H9 (cell line): ENCODE data around the gene DCAF4. TPM values are rescaled to one million over a fixed set of nuclear protein-coding genes. Genes with fewer than 3 reads are reported as not detected.
A peak's percentile ranks its signal among the peaks of the same experiment; 100 is the strongest.

Source experiments
- DNase-seq: peaks from one replicate; pipeline ENCODE4 v3.0.0-alpha.2; 2017
- H2AFZ ChIP-seq: one replicate; pipeline ENCODE4 v1.6.1; 2013; ENCODE audit warnings: mild to moderate bottlenecking, low read length, control low read depth, moderate library complexity
- H2AK5ac ChIP-seq: 2 replicates; pipeline ENCODE4 v1.6.1; 2013; ENCODE audit warnings: low read length, control low read depth, mixed read lengths; ENCODE audit not compliant: insufficient read length
- H2BK120ac ChIP-seq: one replicate; pipeline ENCODE4 v1.6.1; 2013; ENCODE audit warnings: low read depth, mild to moderate bottlenecking, low read length, control low read depth, inconsistent platforms; ENCODE audit not compliant: poor library complexity, severe bottlenecking
- H2BK12ac ChIP-seq: 2 replicates; pipeline ENCODE4 v1.6.1; 2013; ENCODE audit warnings: low read length, control low read depth, mixed read lengths, low read depth; ENCODE audit not compliant: insufficient read length
- H2BK15ac ChIP-seq: 2 replicates; pipeline ENCODE4 v1.6.1; 2013; ENCODE audit warnings: low read depth, low read length, control low read depth
- H2BK20ac ChIP-seq: one replicate; pipeline ENCODE4 v1.6.1; 2013; ENCODE audit warnings: low read depth, mild to moderate bottlenecking, low read length, control low read depth, inconsistent platforms; ENCODE audit not compliant: poor library complexity, severe bottlenecking
- H2BK5ac ChIP-seq: 2 replicates; pipeline ENCODE4 v1.6.1; 2013; ENCODE audit warnings: low read length, control low read depth, mixed read lengths; ENCODE audit not compliant: insufficient read length
- H3K14ac ChIP-seq: 2 replicates; pipeline ENCODE4 v1.6.1; 2013; ENCODE audit warnings: low read length, control low read depth; ENCODE audit not compliant: insufficient read depth
- H3K18ac ChIP-seq: 2 replicates; pipeline ENCODE4 v1.6.1; 2013; ENCODE audit warnings: low read depth, mild to moderate bottlenecking, mixed read lengths, low read length, control low read depth; ENCODE audit not compliant: insufficient read length
- H3K23ac ChIP-seq: 2 replicates; pipeline ENCODE4 v1.6.1; 2013; ENCODE audit warnings: low read length, control low read depth, mixed read lengths, low read depth; ENCODE audit not compliant: insufficient read length
- H3K23me2 ChIP-seq: 2 replicates; pipeline ENCODE4 v1.6.1; 2013; ENCODE audit warnings: low read depth, mild to moderate bottlenecking, mixed read lengths, low read length, control low read depth; ENCODE audit not compliant: insufficient read length, poor library complexity, severe bottlenecking
- H3K27ac ChIP-seq: 2 replicates; pipeline ENCODE4 v1.5.1; 2013; ENCODE audit warnings: low read length, control low read depth, mixed read lengths, low read depth; ENCODE audit not compliant: insufficient read length
- H3K27me3 ChIP-seq: 2 replicates; pipeline ENCODE4 v1.6.1; 2013; ENCODE audit warnings: low read length, control low read depth, inconsistent platforms; ENCODE audit not compliant: insufficient read depth
- H3K4ac ChIP-seq: 2 replicates; pipeline ENCODE4 v1.6.1; 2013; ENCODE audit warnings: low read depth, mild to moderate bottlenecking, control low read depth, inconsistent platforms, low read length, moderate library complexity
- H3K4me1 ChIP-seq: 2 replicates; pipeline ENCODE4 v1.6.1; 2013; ENCODE audit warnings: low read length, control low read depth, inconsistent platforms; ENCODE audit not compliant: insufficient read depth
- H3K4me2 ChIP-seq: 2 replicates; pipeline ENCODE4 v1.6.1; 2013; ENCODE audit warnings: low read length, control low read depth, mixed read lengths; ENCODE audit not compliant: insufficient read length, insufficient read depth
- H3K56ac ChIP-seq: 2 replicates; pipeline ENCODE4 v1.6.1; 2013; ENCODE audit warnings: low read depth, mild to moderate bottlenecking, mixed read lengths, low read length, control low read depth; ENCODE audit not compliant: insufficient read length
- H3K79me1 ChIP-seq: 2 replicates; pipeline ENCODE4 v1.6.1; 2013; ENCODE audit warnings: low read depth, mild to moderate bottlenecking, moderate library complexity, low read length, control low read depth, inconsistent platforms; ENCODE audit not compliant: insufficient read depth, poor library complexity, severe bottlenecking
- H3K79me2 ChIP-seq: 2 replicates; pipeline ENCODE4 v1.6.1; 2013; ENCODE audit warnings: low read length, control low read depth, inconsistent platforms; ENCODE audit not compliant: insufficient read depth
- H3K9ac ChIP-seq: 2 replicates; pipeline ENCODE4 v1.6.1; 2013; ENCODE audit warnings: low read length, control low read depth, mixed read lengths; ENCODE audit not compliant: insufficient read length; ENCODE audit errors: extremely low read depth
- H3K9me3 ChIP-seq: one replicate; pipeline ENCODE4 v1.6.1; 2013; ENCODE audit warnings: low read depth, low read length, inconsistent platforms; ENCODE audit not compliant: control insufficient read depth
- H3T11ph ChIP-seq: one replicate; pipeline ENCODE4 v1.6.1; 2013; ENCODE audit warnings: mild to moderate bottlenecking, low read length, control low read depth, inconsistent platforms
- H4K20me1 ChIP-seq: one replicate; pipeline ENCODE4 v1.6.1; 2013; ENCODE audit not compliant: control insufficient read depth, insufficient read length, insufficient read depth
- H4K5ac ChIP-seq: 2 replicates; pipeline ENCODE4 v1.6.1; 2013; ENCODE audit warnings: low read depth, mild to moderate bottlenecking, mixed read lengths, low read length, control low read depth; ENCODE audit not compliant: insufficient read length
- H4K8ac ChIP-seq: replicated peaks from 2 replicates; pipeline ENCODE4 v1.6.1; 2013; ENCODE audit warnings: low read length, control low read depth, mixed read lengths, low read depth; ENCODE audit not compliant: insufficient read length
- H4K91ac ChIP-seq: 2 replicates; pipeline ENCODE4 v1.6.1; 2013; ENCODE audit warnings: low read depth, mild to moderate bottlenecking, moderate library complexity, mixed read lengths, low read length, control low read depth; ENCODE audit not compliant: insufficient read length
- H3K27ac Mint-ChIP-seq, 3 experiments: 2 replicates in 2 of 3; 3 replicates in 1 of 3; pipeline ENCODE4 v1.8.0; 2020 to 2021; ENCODE audit warnings: mixed read lengths in 3 of 3, mild to moderate bottlenecking in 1 of 3, moderate library complexity in 1 of 3
- H3K27me3 Mint-ChIP-seq: 2 replicates; pipeline ENCODE4 v1.8.0; 2021; ENCODE audit warnings: low read depth, mild to moderate bottlenecking, moderate library complexity, mixed read lengths
- H3K36me3 Mint-ChIP-seq, 3 experiments: 2 replicates in 2 of 3; 3 replicates in 1 of 3; pipeline ENCODE4 v1.8.0; 2020 to 2021; ENCODE audit warnings: low read depth in 3 of 3, mixed read lengths in 3 of 3; ENCODE audit not compliant: insufficient read depth in 1 of 3
- H3K4me1 Mint-ChIP-seq, 2 experiments: 2 replicates each; pipeline ENCODE4 v1.8.0; 2020; ENCODE audit warnings: mixed read lengths in 2 of 2
- H3K4me3 Mint-ChIP-seq, 2 experiments: 2 replicates in 1 of 2; 3 replicates in 1 of 2; pipeline ENCODE4 v1.8.0; 2020 to 2021; ENCODE audit warnings: mild to moderate bottlenecking in 2 of 2, mixed read lengths in 2 of 2, moderate library complexity in 1 of 2
- H3K9me3 Mint-ChIP-seq, 2 experiments: 2 replicates in 1 of 2; 3 replicates in 1 of 2; pipeline ENCODE4 v1.8.0; 2020; ENCODE audit warnings: mild to moderate bottlenecking in 2 of 2, mixed read lengths in 2 of 2, moderate library complexity in 1 of 2
- CTCF ChIP-seq: fragments of 200-600 bp; sonication (generic); conservative IDR thresholded peaks from 3 replicates; pipeline ENCODE4 v1.8.0; 2021; ENCODE audit warnings: antibody characterized with exemption, mild to moderate bottlenecking
- WGBS: extraction: QIAGEN DNeasy Blood & Tissue Kit; methylation state at CpG from one replicate; pipeline ENCODE4 v1.1.7; 2013; ENCODE audit warnings: missing lambda C conversion rate, low lambda C conversion rate, mixed read lengths; ENCODE audit not compliant: insufficient read length; ENCODE audit errors: extremely low coverage; 5-methylcytosine and 5-hydroxymethylcytosine counted together
- total RNA-seq: library from RNA; stranded (reverse); gene quantifications from 2 replicates; pipeline ENCODE4 v1.2.1, GENCODE V29; 2021

Gene DCAF4
- total RNA-seq, 1 experiment from 2014 or later = 32.0 TPM

DNA sequence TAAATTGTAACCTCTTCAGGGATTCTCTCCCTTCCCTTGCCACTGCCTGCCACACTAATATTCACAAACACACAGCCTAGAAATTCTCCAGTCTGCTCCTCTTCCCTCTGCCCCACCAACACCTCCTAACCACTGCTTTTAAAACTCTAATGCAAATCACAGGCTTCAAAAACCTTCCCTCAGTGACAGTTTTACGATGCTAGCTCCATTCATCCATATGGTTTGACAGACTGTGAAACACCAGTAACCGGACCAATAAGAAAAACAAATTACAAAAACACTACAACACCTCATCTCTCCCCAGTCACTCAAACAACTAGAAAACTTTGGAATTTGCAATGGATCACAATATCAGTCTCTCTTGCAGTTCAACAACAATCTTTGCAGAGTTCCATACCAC, 38.1 kb upstream of the DCAF4 start:
- Mint-ChIP-seq H3K27ac (peak overlapping the region in 1 of 3 experiments; percentile 45; a peak in 1 of 7 replicates), H3K4me1 (peaks cover 55 to 61% of the 10 kb centered on the region in 2 experiments), H3K4me3 (no peak overlapping the region; a peak in 1 of 5 replicates), H3K27me3 (peaks cover 47% of the 10 kb centered on the region), H3K36me3 (peaks cover 0 to 6% (median 3%) of the 10 kb centered on the region in 3 experiments; a peak in 3 of 7 replicates), H3K9me3 (peaks cover 8 to 9% of the 10 kb centered on the region in 2 experiments)
- no peak overlapping the region for H2BK120ac ChIP-seq
- no peaks in the 10 kb centered on the region for H3K79me2 ChIP-seq
- peaks cover 17% of the 10 kb centered on the region for H3K4me1 ChIP-seq
- peaks cover 13% of the 10 kb centered on the region for H3K23me2 ChIP-seq
- no peak for TF ChIP-seq CTCF
- no peak overlapping the region for H3K27ac ChIP-seq
- no peak overlapping the region for H3K56ac ChIP-seq
- peak overlapping the region; percentile 62 for H3K18ac ChIP-seq
- no peak for DNase-seq
- WGBS = no CpG with 5 or more reads among the region's 2 CpGs
- no peak overlapping the region for H3K9ac ChIP-seq
- no peak overlapping the region for H3K14ac ChIP-seq
- peak overlapping the region; percentile 72 for H2BK12ac ChIP-seq
- H3K4me2 ChIP-seq = no peak overlapping the region
- H2BK5ac ChIP-seq = no peak overlapping the region
- no peak overlapping the region for H2BK20ac ChIP-seq
- H4K20me1 ChIP-seq = no peaks in the 10 kb centered on the region
- H2AFZ ChIP-seq = no peak overlapping the region
- peaks cover 28% of the 10 kb centered on the region for H3K27me3 ChIP-seq
- H4K91ac ChIP-seq = no peak overlapping the region
- no peaks in the 10 kb centered on the region for H3K79me1 ChIP-seq
- no peak overlapping the region for H3K23ac ChIP-seq
- peaks cover 6% of the 10 kb centered on the region for H3K9me3 ChIP-seq
- no peak overlapping the region for H4K8ac ChIP-seq
- H3K4ac ChIP-seq = no peak overlapping the region
- H2BK15ac ChIP-seq = no peak overlapping the region
- H4K5ac ChIP-seq = no peak overlapping the region
- no peak overlapping the region for H2AK5ac ChIP-seq
- no peak overlapping the region for H3T11ph ChIP-seq
